Measurements from ENCODE around the gene PPP4R4. TPM values are rescaled to one million over a fixed set of nuclear protein-coding genes. Genes with fewer than 3 reads are reported as not detected.

PPP4R4 gene
- total RNA-seq, 1 donor from 2014 or later, result 14.0 TPM

- FAIRE-seq, result no peak
- H3K4me3 ChIP-seq (ENCODE audit: low read depth, low read length), result no peak overlapping the region
- no peaks in the 10 kb centered on the region for H3K27me3 ChIP-seq (ENCODE audit: control insufficient read depth, insufficient read depth, low read length)
- TF ChIP-seq CTCF (IDR thresholded peaks at IDR 0.05; ENCODE audit: insufficient read depth, low read length, severe bottlenecking), result no peak
- H3K36me3 ChIP-seq (ENCODE audit: control insufficient read depth, insufficient read depth, low read length), result peaks cover 3% of the 10 kb centered on the region
- DNase-seq (ENCODE audit: low read depth), result no peak
These were observed 46.8 kb upstream of the PPP4R4 start for GRCh38 chr14:94127330-94127729.

GRCh38 chr14:94128216-94128839 lies 45.8 kb upstream of the PPP4R4 start:
- H3K36me3 ChIP-seq (ENCODE audit: control insufficient read depth, insufficient read depth, low read length), result peaks cover 3% of the 10 kb centered on the region
- no peak for DNase-seq (ENCODE audit: low read depth)
- no peak for TF ChIP-seq CTCF (IDR thresholded peaks at IDR 0.05; ENCODE audit: insufficient read depth, low read length, severe bottlenecking)
- H3K27me3 ChIP-seq (ENCODE audit: control insufficient read depth, insufficient read depth, low read length), result no peaks in the 10 kb centered on the region
- FAIRE-seq, result no peak
- H3K4me3 ChIP-seq (ENCODE audit: low read depth, low read length), result no peak overlapping the region

GRCh38 chr14:94129111-94129757 lies 44.9 kb upstream of the PPP4R4 start, which contains the start of gene IFI27L2:
IFI27L2 (minus strand) TSS chr14:94129604; CDS start chr14:94129564, 40 bp downstream.
- TF ChIP-seq CTCF (IDR thresholded peaks at IDR 0.05; ENCODE audit: insufficient read depth, low read length, severe bottlenecking), result peak; percentile 35
- FAIRE-seq (no peak), DNase-seq (ENCODE audit: low read depth) (peak; percentile 75)
- Histone ChIP-seq H3K36me3 (ENCODE audit: control insufficient read depth, insufficient read depth, low read length) (peaks cover 3% of the 10 kb centered on the region), H3K4me3 (ENCODE audit: low read depth, low read length) (peak within 1 kb of the TSS; percentile 62), H3K27me3 (ENCODE audit: control insufficient read depth, insufficient read depth, low read length) (no peaks in the 10 kb centered on the region)

DNA sequence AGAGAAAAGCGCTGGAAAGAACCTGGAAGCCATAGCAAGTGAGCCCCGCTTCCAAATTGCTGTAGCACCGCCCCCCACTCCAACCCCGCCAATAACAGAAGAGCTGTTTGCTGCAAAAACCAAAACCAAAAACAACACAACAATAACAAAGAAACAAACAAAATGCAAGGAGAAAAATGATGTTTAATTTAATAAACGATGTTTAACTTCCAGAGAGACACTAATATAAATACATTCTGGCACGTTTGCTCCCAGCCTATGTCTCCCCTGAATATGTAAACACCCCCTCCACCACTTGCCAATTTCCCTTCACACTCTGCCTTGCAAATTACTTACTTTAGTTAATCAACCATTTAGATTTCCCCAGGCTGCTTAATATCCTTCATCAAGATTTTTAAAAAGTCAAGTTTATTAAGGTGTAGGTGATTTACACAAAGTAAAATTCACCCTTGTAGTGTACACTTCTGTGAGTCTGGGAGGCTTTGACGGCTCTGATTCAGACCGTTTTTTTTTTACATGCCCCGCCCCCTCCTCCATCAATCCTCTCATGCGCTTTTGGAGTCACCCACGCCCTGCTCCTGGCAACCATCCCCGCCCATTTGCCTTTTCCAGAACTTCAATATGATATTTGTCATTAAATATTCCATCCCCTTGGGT lies 44.2 kb upstream of the PPP4R4 start:
- Histone ChIP-seq H3K4me3 (ENCODE audit: low read depth, low read length) (peak overlapping the region; percentile 62), H3K36me3 (ENCODE audit: control insufficient read depth, insufficient read depth, low read length) (peaks cover 3% of the 10 kb centered on the region), H3K27me3 (ENCODE audit: control insufficient read depth, insufficient read depth, low read length) (no peaks in the 10 kb centered on the region)
- no peak for TF ChIP-seq CTCF (IDR thresholded peaks at IDR 0.05; ENCODE audit: insufficient read depth, low read length, severe bottlenecking)
- DNase-seq (ENCODE audit: low read depth), result peak; percentile 80
- FAIRE-seq, result no peak

- peak; percentile 65 for TF ChIP-seq CTCF (IDR thresholded peaks at IDR 0.05; ENCODE audit: insufficient read depth, low read length, severe bottlenecking)
- H3K4me3 ChIP-seq (ENCODE audit: low read depth, low read length), result no peak overlapping the region
- FAIRE-seq, result no peak
These were observed 41.7 kb upstream of the PPP4R4 start for GRCh38 chr14:94132285-94132887.

More at GRCh38 chr14:94132285-94132887, 41.7 kb upstream of the PPP4R4 start:
- peaks cover 3% of the 10 kb centered on the region for H3K36me3 ChIP-seq (ENCODE audit: control insufficient read depth, insufficient read depth, low read length)
- DNase-seq (ENCODE audit: low read depth), result peak; percentile 75
- H3K27me3 ChIP-seq (ENCODE audit: control insufficient read depth, insufficient read depth, low read length), result no peaks in the 10 kb centered on the region
